Hepatocyte (in vitro differentiated cells): ENCODE data around the gene CCDC183. TPM values are rescaled to one million over a fixed set of nuclear protein-coding genes. Genes with fewer than 3 reads are reported as not detected.
"Not testable (repeated sequence)": the region's sequence is repeated elsewhere in the genome, so short reads cannot be mapped to it uniquely, and the experiment has no call there.

Experiments
- DNase-seq: peaks from one replicate; pipeline ENCODE4 v3.0.0-alpha.2; 2016; ENCODE audit warnings: low spot score
- H2AFZ ChIP-seq: fragments of 200-600 bp; sonication (generic); 2 replicates; pipeline ENCODE4 v1.6.0; 2016; ENCODE audit warnings: antibody characterized with exemption, mild to moderate bottlenecking
- H3K27ac ChIP-seq: fragments of 200-600 bp; sonication (generic); 2 replicates; pipeline ENCODE4 v1.5.1; 2016; ENCODE audit warnings: mild to moderate bottlenecking
- H3K27me3 ChIP-seq: fragments of 200-600 bp; sonication (generic); 2 replicates; pipeline ENCODE4 v1.6.1; 2016
- H3K36me3 ChIP-seq: fragments of 200-600 bp; sonication (generic); replicated peaks from 2 replicates; pipeline ENCODE4 v1.5.1; 2016; ENCODE audit warnings: low read depth; ENCODE audit not compliant: insufficient read depth
- H3K4me1 ChIP-seq: fragments of 200-600 bp; sonication (generic); 2 replicates; pipeline ENCODE4 v1.5.1; 2016; ENCODE audit warnings: mild to moderate bottlenecking, moderate library complexity; ENCODE audit not compliant: insufficient read depth
- H3K4me2 ChIP-seq: fragments of 200-600 bp; sonication (generic); 2 replicates; pipeline ENCODE4 v1.6.0; 2016
- H3K4me3 ChIP-seq: fragments of 200-600 bp; sonication (generic); 2 replicates; pipeline ENCODE4 v1.5.1; 2016; ENCODE audit warnings: mild to moderate bottlenecking
- H3K79me2 ChIP-seq: fragments of 200-600 bp; sonication (generic); 2 replicates; pipeline ENCODE4 v1.6.0; 2017; ENCODE audit warnings: mild to moderate bottlenecking
- H3K9me2 ChIP-seq: fragments of 200-600 bp; sonication (generic); replicated peaks from 2 replicates; pipeline ENCODE4 v1.6.0; 2017; ENCODE audit warnings: mild to moderate bottlenecking; ENCODE audit not compliant: insufficient read depth
- H3K9me3 ChIP-seq: fragments of 200-600 bp; sonication (generic); 2 replicates; pipeline ENCODE4 v1.5.1; 2016; ENCODE audit warnings: low read depth, mild to moderate bottlenecking
- H4K20me1 ChIP-seq: fragments of 200-600 bp; sonication (generic); 2 replicates; pipeline ENCODE4 v1.6.0; 2016; ENCODE audit warnings: mild to moderate bottlenecking; ENCODE audit not compliant: insufficient read depth, poor library complexity, severe bottlenecking
- CTCF ChIP-seq: fragments of 200-600 bp; sonication (generic); IDR thresholded peaks from 2 replicates; pipeline ENCODE4 v1.5.1; 2016; ENCODE audit warnings: antibody characterized with exemption, mild to moderate bottlenecking; ENCODE audit not compliant: poor library complexity
- EZH2 ChIP-seq: fragments of 200-600 bp; sonication (generic); IDR thresholded peaks from 2 replicates; pipeline ENCODE4 v1.6.1; 2016; ENCODE audit warnings: antibody characterized with exemption, mild to moderate bottlenecking, borderline replicate concordance
- EZH2phosphoT487 ChIP-seq: fragments of 200-600 bp; sonication (generic); IDR thresholded peaks from one replicate; pipeline ENCODE4 v1.6.1; 2018; ENCODE audit warnings: antibody characterized with exemption, mild to moderate bottlenecking, low read depth, moderate library complexity; ENCODE audit not compliant: unreplicated experiment, severe bottlenecking
- WGBS: methylation state at CpG from one replicate; pipeline ENCODE4 v1.1.6; 2016; ENCODE audit warnings: low lambda C conversion rate; ENCODE audit errors: missing lambda C conversion rate; 5-methylcytosine and 5-hydroxymethylcytosine counted together
- polyA plus RNA-seq: library from polyadenylated mRNA; unstranded; fragments of >200 nt; fragmentation: Nextera tagmentation; extraction: Ambion mirVana; gene quantifications from 2 replicates; pipeline ENCODE4 v1.2.1, GENCODE V29; 2016
- total RNA-seq: library from RNA; depleted of rRNA; stranded (reverse); fragments of >200 nt; gene quantifications from 2 replicates; pipeline ENCODE4 v1.2.3, GENCODE V29; 2014

Gene CCDC183
- total and polyA plus RNA-seq, 2 experiments from 2014 or later = 17.7 to 32.1 TPM

- Histone ChIP-seq H3K4me1 (peaks cover 37% of the 10 kb centered on the region), H3K4me2 (peak overlapping the region; percentile 97)
- DNase-seq, H3K36me3 ChIP-seq, H3K27ac ChIP-seq, H3K79me2 ChIP-seq, H2AFZ ChIP-seq, H4K20me1 ChIP-seq, H3K9me2 ChIP-seq, H3K4me3 ChIP-seq, H3K9me3 ChIP-seq, H3K27me3 ChIP-seq: not testable (repeated sequence)
- peak; percentile 48 for TF ChIP-seq CTCF
- 69% methylated on average over 25 of the region's 99 CpGs for WGBS
Observed at GRCh38 chr9:136843801-136844740, 47.9 kb downstream of the CCDC183 start.

- Histone ChIP-seq H3K36me3 (no peaks in the 10 kb centered on the region), H4K20me1 (peaks cover 3% of the 10 kb centered on the region), H3K4me1 (peaks cover 35% of the 10 kb centered on the region), H2AFZ (no peak overlapping the region), H3K9me3 (no peaks in the 10 kb centered on the region), H3K27me3 (no peaks in the 10 kb centered on the region), H3K4me3 (no peak overlapping the region), H3K79me2 (peaks cover 3% of the 10 kb centered on the region), H3K9me2 (no peaks in the 10 kb centered on the region), H3K4me2 (no peak overlapping the region), H3K27ac (no peak overlapping the region)
- 93% methylated on average over 29 of the region's 88 CpGs for WGBS
- DNase-seq = no peak
- TF ChIP-seq CTCF = no peak
- no peak for TF ChIP-seq EZH2phosphoT487
- no peak for TF ChIP-seq EZH2
Observed at GRCh38 chr9:136844761-136845464, 48.8 kb downstream of the CCDC183 start.

- Histone ChIP-seq H3K4me2 (no peak overlapping the region), H3K36me3 (no peaks in the 10 kb centered on the region), H3K9me3 (no peaks in the 10 kb centered on the region), H4K20me1 (peaks cover 11% of the 10 kb centered on the region), H2AFZ (no peak overlapping the region), H3K9me2 (no peaks in the 10 kb centered on the region), H3K27me3 (no peaks in the 10 kb centered on the region), H3K27ac (no peak overlapping the region), H3K79me2 (peaks cover 8% of the 10 kb centered on the region), H3K4me1 (peaks cover 32% of the 10 kb centered on the region), H3K4me3 (no peak overlapping the region)
- TF ChIP-seq CTCF (no peak), EZH2 (no peak), EZH2phosphoT487 (no peak)
- no peak for DNase-seq
- 97% methylated on average over 64 of the region's 102 CpGs for WGBS
Observed at GRCh38 chr9:136845465-136846260, 49.5 kb downstream of the CCDC183 start.
